ENCODE data around the gene NCOA7. TPM values are rescaled to one million over a fixed set of nuclear protein-coding genes. Genes with fewer than 3 reads are reported as not detected.
"Not testable (repeated sequence)": the region's sequence is repeated elsewhere in the genome, so short reads cannot be mapped to it uniquely, and the experiment has no call there.

The NCOA7 gene
- total RNA-seq, 1 experiment from 2014 or later: 34.2 TPM

GRCh38 chr6:125887372-125887771 is 96.6 kb downstream of the NCOA7 start:
- Histone ChIP-seq H3K4me2 (ENCODE audit: low read depth, low read length, poor library complexity, severe bottlenecking) (no peak overlapping the region), H2AFZ (ENCODE audit: low read length) (no peak overlapping the region), H4K20me1 (ENCODE audit: insufficient read depth, low read depth, low read length) (no peaks in the 10 kb centered on the region), H3K9me2 (replicated peaks; ENCODE audit: insufficient read depth, low read length) (no peaks in the 10 kb centered on the region), H3K79me2 (ENCODE audit: low read length) (peaks cover 23% of the 10 kb centered on the region), H3K27ac (ENCODE audit: low read length) (no peak overlapping the region), H3K4me3 (ENCODE audit: low read length) (no peak overlapping the region), H3K4me1 (ENCODE audit: low read length) (no peaks in the 10 kb centered on the region), H3K9ac (ENCODE audit: low read length) (no peak overlapping the region), H3K9me3 (ENCODE audit: low read length) (no peaks in the 10 kb centered on the region), H3K36me3 (ENCODE audit: insufficient read depth, low read length) (peaks cover 62% of the 10 kb centered on the region; the same call in 1 of the 2 replicates), H3K27me3 (ENCODE audit: low read length) (no peaks in the 10 kb centered on the region)
- DNase-seq: peak; percentile 34

GRCh38 chr6:125888989-125889656 is 98.4 kb downstream of the NCOA7 start:
- Histone ChIP-seq H3K4me2 (ENCODE audit: low read depth, low read length, poor library complexity, severe bottlenecking) (no peak overlapping the region), H3K4me1 (ENCODE audit: low read length) (no peaks in the 10 kb centered on the region), H3K9me2 (replicated peaks; ENCODE audit: insufficient read depth, low read length) (no peaks in the 10 kb centered on the region), H2AFZ (ENCODE audit: low read length) (no peak overlapping the region), H3K27me3 (ENCODE audit: low read length) (no peaks in the 10 kb centered on the region), H3K9me3 (ENCODE audit: low read length) (no peaks in the 10 kb centered on the region), H3K4me3 (ENCODE audit: low read length) (no peak overlapping the region), H3K36me3 (ENCODE audit: insufficient read depth, low read length) (peaks cover 56% of the 10 kb centered on the region; the same call in 1 of the 2 replicates), H3K79me2 (ENCODE audit: low read length) (peaks cover 27% of the 10 kb centered on the region), H3K27ac (ENCODE audit: low read length) (no peak overlapping the region), H3K9ac (ENCODE audit: low read length) (no peak overlapping the region), H4K20me1 (ENCODE audit: insufficient read depth, low read depth, low read length) (no peaks in the 10 kb centered on the region)
- DNase-seq: peak; percentile 83

- Histone ChIP-seq H3K9me2 (replicated peaks; ENCODE audit: insufficient read depth, low read length) (no peaks in the 10 kb centered on the region), H2AFZ (ENCODE audit: low read length) (no peak overlapping the region), H3K4me1 (ENCODE audit: low read length) (no peaks in the 10 kb centered on the region), H3K4me3 (ENCODE audit: low read length) (no peak overlapping the region), H3K4me2 (ENCODE audit: low read depth, low read length, poor library complexity, severe bottlenecking) (no peak overlapping the region), H3K79me2 (ENCODE audit: low read length) (peaks cover 23% of the 10 kb centered on the region), H3K27ac (ENCODE audit: low read length) (no peak overlapping the region), H3K27me3 (ENCODE audit: low read length) (no peaks in the 10 kb centered on the region), H4K20me1 (ENCODE audit: insufficient read depth, low read depth, low read length) (no peaks in the 10 kb centered on the region), H3K36me3 (ENCODE audit: insufficient read depth, low read length) (peaks cover 28% of the 10 kb centered on the region), H3K9me3 (ENCODE audit: low read length) (no peaks in the 10 kb centered on the region), H3K9ac (ENCODE audit: low read length) (no peak overlapping the region)
- DNase-seq: no peak
Observed at GRCh38 chr6:125899726-125900182, 109.0 kb downstream of the NCOA7 start.

- no peak overlapping the region for H3K9ac ChIP-seq (ENCODE audit: low read length)
Observed at GRCh38 chr6:125904871-125905270, 114.1 kb downstream of the NCOA7 start.

GRCh38 chr6:125906158-125906998 is 115.6 kb downstream of the NCOA7 start:
- Histone ChIP-seq H4K20me1 (ENCODE audit: insufficient read depth, low read depth, low read length) (no peaks in the 10 kb centered on the region), H3K9me3 (ENCODE audit: low read length) (no peaks in the 10 kb centered on the region), H3K27me3 (ENCODE audit: low read length) (no peaks in the 10 kb centered on the region), H3K27ac (ENCODE audit: low read length) (no peak overlapping the region), H3K9ac (ENCODE audit: low read length) (no peak overlapping the region), H3K4me1 (ENCODE audit: low read length) (peaks cover 9% of the 10 kb centered on the region; the same call in 1 of the 2 replicates), H3K36me3 (ENCODE audit: insufficient read depth, low read length) (peaks cover 6% of the 10 kb centered on the region; the same call in 1 of the 2 replicates), H3K9me2 (replicated peaks; ENCODE audit: insufficient read depth, low read length) (no peaks in the 10 kb centered on the region), H3K4me2 (ENCODE audit: low read depth, low read length, poor library complexity, severe bottlenecking) (no peak overlapping the region), H3K79me2 (ENCODE audit: low read length) (peaks cover 12% of the 10 kb centered on the region; the same call in 1 of the 2 replicates), H2AFZ (ENCODE audit: low read length) (no peak overlapping the region), H3K4me3 (ENCODE audit: low read length) (no peak overlapping the region)
- DNase-seq: peak; percentile 81

More at GRCh38 chr6:125904871-125905270, 114.1 kb downstream of the NCOA7 start:
- Histone ChIP-seq H3K4me3 (ENCODE audit: low read length) (no peak overlapping the region), H3K9me2 (replicated peaks; ENCODE audit: insufficient read depth, low read length) (no peaks in the 10 kb centered on the region), H3K36me3 (ENCODE audit: insufficient read depth, low read length) (peaks cover 10% of the 10 kb centered on the region), H3K27ac (ENCODE audit: low read length) (no peak overlapping the region), H2AFZ (ENCODE audit: low read length) (no peak overlapping the region), H3K79me2 (ENCODE audit: low read length) (peaks cover 15% of the 10 kb centered on the region; the same call in 1 of the 2 replicates), H3K27me3 (ENCODE audit: low read length) (no peaks in the 10 kb centered on the region), H3K4me2 (ENCODE audit: low read depth, low read length, poor library complexity, severe bottlenecking) (no peak overlapping the region), H3K4me1 (ENCODE audit: low read length) (peaks cover 2% of the 10 kb centered on the region; the same call in 1 of the 2 replicates), H3K9me3 (ENCODE audit: low read length) (no peaks in the 10 kb centered on the region), H4K20me1 (ENCODE audit: insufficient read depth, low read depth, low read length) (no peaks in the 10 kb centered on the region)
- DNase-seq: no peak

- Histone ChIP-seq H3K36me3 (ENCODE audit: insufficient read depth, low read length) (peaks cover 17% of the 10 kb centered on the region; the same call in 1 of the 2 replicates), H4K20me1 (ENCODE audit: insufficient read depth, low read depth, low read length) (no peaks in the 10 kb centered on the region), H3K4me3 (ENCODE audit: low read length) (no peak overlapping the region), H3K9me3 (ENCODE audit: low read length) (no peaks in the 10 kb centered on the region), H3K9ac (ENCODE audit: low read length) (no peak overlapping the region), H3K79me2 (ENCODE audit: low read length) (0 out of 2 replicates have a peak, but pooled peaks cover 3% of the 10 kb centered on the region), H3K9me2 (replicated peaks; ENCODE audit: insufficient read depth, low read length) (no peaks in the 10 kb centered on the region), H2AFZ (ENCODE audit: low read length) (no peak overlapping the region), H3K4me1 (ENCODE audit: low read length) (peaks cover 15% of the 10 kb centered on the region), H3K4me2 (ENCODE audit: low read depth, low read length, poor library complexity, severe bottlenecking) (no peak overlapping the region), H3K27ac (ENCODE audit: low read length) (no peak overlapping the region), H3K27me3 (ENCODE audit: low read length) (no peaks in the 10 kb centered on the region)
- DNase-seq: no peak
Observed at GRCh38 chr6:125910527-125910926, 119.8 kb downstream of the NCOA7 start.

GRCh38 chr6:125911051-125911451 is 120.3 kb downstream of the NCOA7 start:
- not testable (repeated sequence) for H3K27ac ChIP-seq (ENCODE audit: low read length); H3K79me2 ChIP-seq (ENCODE audit: low read length); H2AFZ ChIP-seq (ENCODE audit: low read length); DNase-seq; H3K9me2 ChIP-seq (replicated peaks; ENCODE audit: insufficient read depth, low read length); H3K9me3 ChIP-seq (ENCODE audit: low read length); H3K27me3 ChIP-seq (ENCODE audit: low read length); H4K20me1 ChIP-seq (ENCODE audit: insufficient read depth, low read depth, low read length); H3K4me3 ChIP-seq (ENCODE audit: low read length); H3K4me2 ChIP-seq (ENCODE audit: low read depth, low read length, poor library complexity, severe bottlenecking); H3K9ac ChIP-seq (ENCODE audit: low read length)
- Histone ChIP-seq H3K36me3 (ENCODE audit: insufficient read depth, low read length) (peaks cover 20% of the 10 kb centered on the region; the same call in 1 of the 2 replicates), H3K4me1 (ENCODE audit: low read length) (peaks cover 19% of the 10 kb centered on the region)

- H2AFZ ChIP-seq (ENCODE audit: low read length); H3K79me2 ChIP-seq (ENCODE audit: low read length); H3K4me3 ChIP-seq (ENCODE audit: low read length); H3K9ac ChIP-seq (ENCODE audit: low read length); H3K27ac ChIP-seq (ENCODE audit: low read length); H3K9me2 ChIP-seq (replicated peaks; ENCODE audit: insufficient read depth, low read length); H3K27me3 ChIP-seq (ENCODE audit: low read length); H3K9me3 ChIP-seq (ENCODE audit: low read length); DNase-seq; H4K20me1 ChIP-seq (ENCODE audit: insufficient read depth, low read depth, low read length); H3K4me2 ChIP-seq (ENCODE audit: low read depth, low read length, poor library complexity, severe bottlenecking): not testable (repeated sequence)
- peaks cover 20% of the 10 kb centered on the region; the same call in 1 of the 2 replicates for H3K36me3 ChIP-seq (ENCODE audit: insufficient read depth, low read length)
- peaks cover 29% of the 10 kb centered on the region for H3K4me1 ChIP-seq (ENCODE audit: low read length)
Observed at GRCh38 chr6:125912430-125912829, 121.7 kb downstream of the NCOA7 start.
